ENCODE measurements around the gene KNG1.

DNA sequence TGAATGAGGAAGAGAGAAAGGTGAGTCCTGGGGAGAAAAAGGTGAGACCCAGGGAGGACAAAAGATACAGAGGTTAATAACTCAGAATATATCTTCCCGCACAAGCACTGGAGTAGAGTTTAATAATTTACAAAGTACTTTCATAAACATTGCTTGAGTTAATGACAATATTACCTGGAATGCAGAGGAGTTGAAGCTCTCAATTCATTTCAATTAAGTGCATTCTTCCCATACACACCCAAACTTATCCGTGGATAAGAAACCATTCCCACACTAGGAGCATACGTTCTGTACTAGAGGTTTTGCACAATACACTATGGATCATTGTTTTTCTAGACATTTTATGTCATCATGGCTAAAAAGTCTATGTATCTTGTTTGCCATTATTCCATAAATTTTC lies 23.3 kb upstream of the KNG1 start:
- TF ChIP-seq, protein P1, sequence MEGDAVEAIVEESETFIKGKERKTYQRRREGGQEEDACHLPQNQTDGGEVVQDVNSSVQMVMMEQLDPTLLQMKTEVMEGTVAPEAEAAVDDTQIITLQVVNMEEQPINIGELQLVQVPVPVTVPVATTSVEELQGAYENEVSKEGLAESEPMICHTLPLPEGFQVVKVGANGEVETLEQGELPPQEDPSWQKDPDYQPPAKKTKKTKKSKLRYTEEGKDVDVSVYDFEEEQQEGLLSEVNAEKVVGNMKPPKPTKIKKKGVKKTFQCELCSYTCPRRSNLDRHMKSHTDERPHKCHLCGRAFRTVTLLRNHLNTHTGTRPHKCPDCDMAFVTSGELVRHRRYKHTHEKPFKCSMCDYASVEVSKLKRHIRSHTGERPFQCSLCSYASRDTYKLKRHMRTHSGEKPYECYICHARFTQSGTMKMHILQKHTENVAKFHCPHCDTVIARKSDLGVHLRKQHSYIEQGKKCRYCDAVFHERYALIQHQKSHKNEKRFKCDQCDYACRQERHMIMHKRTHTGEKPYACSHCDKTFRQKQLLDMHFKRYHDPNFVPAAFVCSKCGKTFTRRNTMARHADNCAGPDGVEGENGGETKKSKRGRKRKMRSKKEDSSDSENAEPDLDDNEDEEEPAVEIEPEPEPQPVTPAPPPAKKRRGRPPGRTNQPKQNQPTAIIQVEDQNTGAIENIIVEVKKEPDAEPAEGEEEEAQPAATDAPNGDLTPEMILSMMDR (IDR thresholded peaks at IDR 0.05; ENCODE audit: insufficient read depth, low read length, poor library complexity, severe bottlenecking): no peak
- TF ChIP-seq EZH2phosphoT487 (conservative IDR thresholded peaks at IDR 0.05; ENCODE audit: low read length): no peak
